ENCODE measurements around the gene CABP1.

Gene CABP1

GRCh38 chr12:120690978-120691377 is 50.6 kb downstream of the CABP1 start:
- no peak for DNase-seq (ENCODE audit: extremely low read depth in 1 of 2, low read depth in 1 of 2)

- no peak for DNase-seq (ENCODE audit: extremely low read depth in 1 of 2, low read depth in 1 of 2)
Measured at GRCh38 chr12:120692524-120693033, 52.2 kb downstream of the CABP1 start.

- DNase-seq (ENCODE audit: extremely low read depth in 1 of 2, low read depth in 1 of 2) = no peak
Measured at GRCh38 chr12:120693848-120694247, 53.4 kb downstream of the CABP1 start.

- DNase-seq (ENCODE audit: extremely low read depth in 1 of 2, low read depth in 1 of 2) = no peak
Measured at GRCh38 chr12:120696626-120697025, 56.2 kb downstream of the CABP1 start.

GRCh38 chr12:120697344-120697743 is 56.9 kb downstream of the CABP1 start:
- DNase-seq (ENCODE audit: extremely low read depth in 1 of 2, low read depth in 1 of 2) = no peak

GRCh38 chr12:120698665-120699064 is 58.2 kb downstream of the CABP1 start:
- no peak for DNase-seq (ENCODE audit: extremely low read depth in 1 of 2, low read depth in 1 of 2)

DNA sequence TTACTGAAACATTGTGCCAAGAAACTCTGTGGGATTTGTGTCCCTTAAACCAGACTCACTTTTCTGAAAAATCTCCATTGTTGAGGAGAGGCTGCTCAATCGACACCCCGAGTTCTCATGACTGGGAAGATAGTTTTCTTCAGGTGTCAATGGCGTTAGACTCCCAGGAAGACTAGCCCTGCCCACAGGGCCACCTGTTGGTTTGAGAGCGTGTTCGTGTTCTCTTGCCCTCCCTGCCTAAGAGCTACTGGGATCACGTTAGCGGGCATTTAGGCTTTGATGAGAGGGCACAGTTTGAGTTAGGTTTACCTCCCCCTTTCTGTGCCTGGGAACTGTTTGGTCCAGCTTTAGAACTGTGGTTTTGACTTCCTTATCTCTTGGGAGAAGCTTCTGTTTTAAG is 59.1 kb downstream of the CABP1 start:
- DNase-seq (ENCODE audit: extremely low read depth in 1 of 2, low read depth in 1 of 2) = no peak

GRCh38 chr12:120700886-120701285 is 60.5 kb downstream of the CABP1 start:
- DNase-seq (ENCODE audit: extremely low read depth in 1 of 2, low read depth in 1 of 2) = no peak

- DNase-seq (ENCODE audit: extremely low read depth in 1 of 2, low read depth in 1 of 2) = no peak
Measured at GRCh38 chr12:120702637-120703036, 62.2 kb downstream of the CABP1 start.

DNA sequence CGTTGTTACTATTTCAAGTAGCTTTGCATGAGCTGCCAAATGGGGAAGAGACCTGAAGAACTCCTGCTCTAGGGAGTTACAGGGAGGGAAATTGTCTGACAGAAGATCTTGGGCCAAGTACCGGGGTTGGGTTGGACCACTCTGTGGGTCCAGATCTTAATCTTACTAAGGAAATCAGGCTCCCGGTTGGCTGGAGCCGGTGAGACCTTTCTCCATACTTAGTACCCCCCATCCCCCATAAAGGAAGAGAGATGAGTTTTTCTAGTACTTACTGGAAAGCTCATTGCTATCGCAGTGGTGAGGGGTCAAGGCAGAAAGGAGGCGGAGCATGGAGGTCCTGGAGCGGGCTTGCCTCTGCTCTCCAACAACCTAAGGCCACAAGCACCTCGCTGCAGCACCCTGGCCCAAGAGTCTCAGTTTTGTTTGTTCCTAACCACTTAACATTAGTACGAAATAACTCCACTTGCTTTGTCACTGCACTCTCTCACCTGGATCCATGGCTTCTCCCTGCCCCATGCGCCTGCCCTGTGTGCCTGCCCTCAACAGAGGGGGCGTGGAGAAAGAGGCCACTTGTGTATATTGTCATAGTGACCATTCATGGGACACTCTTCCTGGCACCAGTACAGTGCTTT is 63.0 kb downstream of the CABP1 start:
- DNase-seq (ENCODE audit: extremely low read depth in 1 of 2, low read depth in 1 of 2) = no peak

DNA sequence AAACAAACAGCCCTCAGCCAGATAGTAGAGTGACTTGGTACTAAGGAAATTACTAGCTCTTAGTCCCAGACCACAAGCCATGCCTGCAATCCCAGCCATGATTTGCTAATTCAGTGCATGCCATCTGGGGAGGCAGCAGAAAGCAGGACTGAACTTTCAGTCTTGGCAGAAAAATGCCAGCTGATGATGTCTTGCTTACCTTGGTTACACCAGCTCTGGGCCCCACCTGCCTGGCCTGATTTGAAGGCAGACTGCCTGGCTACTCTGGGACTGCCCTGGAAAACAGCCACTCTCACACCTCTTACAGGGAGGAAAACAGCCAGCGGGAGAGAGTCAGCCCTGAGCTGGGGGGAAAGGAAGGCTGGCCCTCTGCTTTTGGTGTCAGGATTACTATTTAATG is 65.2 kb downstream of the CABP1 start:
- DNase-seq (ENCODE audit: extremely low read depth in 1 of 2, low read depth in 1 of 2) = no peak

DNA sequence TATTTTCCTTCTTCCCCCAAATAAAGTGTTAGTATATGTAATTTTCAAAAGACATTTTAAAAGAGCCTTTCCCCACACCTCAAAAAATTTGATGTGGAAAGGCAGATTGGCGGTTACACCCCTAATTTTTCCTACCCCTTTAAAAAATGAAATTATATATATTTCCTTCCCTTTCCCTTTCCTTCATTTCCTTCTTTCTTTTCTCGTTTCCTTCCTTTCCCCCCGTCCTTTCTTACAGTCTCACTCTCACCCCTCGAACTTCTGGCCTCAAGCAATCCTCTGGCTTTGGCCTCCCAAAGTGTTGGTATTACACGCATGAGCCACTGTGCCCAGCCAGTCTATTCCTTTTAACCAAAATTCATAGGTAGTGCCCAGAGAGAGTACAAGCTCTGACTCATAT is 65.6 kb downstream of the CABP1 start:
- no peak for DNase-seq (ENCODE audit: extremely low read depth in 1 of 2, low read depth in 1 of 2)

DNA sequence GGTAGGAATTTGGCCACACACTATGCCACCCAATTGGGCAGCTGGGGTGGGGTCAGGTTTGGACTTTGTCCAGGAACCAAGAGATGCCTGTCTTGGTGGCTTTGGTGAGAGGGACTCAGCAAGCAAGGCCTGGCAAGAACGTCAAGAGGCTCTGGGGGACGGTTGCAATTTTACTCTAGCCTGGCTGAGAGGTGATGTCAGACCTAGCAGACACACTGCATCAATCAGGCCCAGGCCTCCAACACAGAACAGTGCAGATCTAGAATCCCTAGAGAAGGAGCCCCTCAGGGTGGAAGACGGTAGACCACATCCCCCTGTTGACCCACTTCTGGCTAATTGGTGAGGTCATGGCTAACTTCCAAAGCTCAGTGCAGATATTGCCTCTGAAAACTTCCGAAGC is 68.2 kb downstream of the CABP1 start:
- DNase-seq (ENCODE audit: extremely low read depth in 1 of 2, low read depth in 1 of 2) = no peak

- peak in 1 of 2 donors; percentile 53 for DNase-seq (ENCODE audit: extremely low read depth in 1 of 2, low read depth in 1 of 2)
Measured at GRCh38 chr12:120710031-120710804, 69.8 kb downstream of the CABP1 start, which contains the start of gene UNC119B. UNC119B (plus strand) TSS chr12:120710458; CDS start chr12:120710475, 17 bp downstream.

DNA sequence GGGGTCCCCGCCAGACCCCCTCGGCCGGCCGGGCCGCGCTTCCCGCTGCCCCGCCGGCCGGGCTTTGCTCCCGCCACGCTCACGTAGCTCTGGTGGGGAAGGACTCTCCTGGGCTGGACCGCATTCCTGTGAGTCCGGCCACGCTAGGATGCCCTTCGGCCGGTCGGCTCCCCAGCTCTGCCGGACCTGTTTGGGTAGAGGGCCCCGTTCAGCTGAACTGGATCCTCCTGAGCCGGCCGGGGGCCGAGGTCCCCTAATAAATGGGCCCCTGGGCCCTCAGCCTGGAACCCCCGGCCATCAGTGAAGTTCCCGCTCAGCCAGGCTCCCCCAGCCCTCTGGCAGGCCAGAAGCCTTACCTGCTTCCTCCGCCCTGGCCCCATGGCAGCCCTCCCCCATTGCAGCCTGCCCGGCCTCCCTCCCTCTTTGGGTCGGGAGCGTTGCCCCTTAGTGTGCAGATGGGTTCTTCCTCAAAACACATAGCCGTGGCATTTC is 70.4 kb downstream of the CABP1 start:
- no peak for DNase-seq (ENCODE audit: extremely low read depth in 1 of 2, low read depth in 1 of 2)

DNA sequence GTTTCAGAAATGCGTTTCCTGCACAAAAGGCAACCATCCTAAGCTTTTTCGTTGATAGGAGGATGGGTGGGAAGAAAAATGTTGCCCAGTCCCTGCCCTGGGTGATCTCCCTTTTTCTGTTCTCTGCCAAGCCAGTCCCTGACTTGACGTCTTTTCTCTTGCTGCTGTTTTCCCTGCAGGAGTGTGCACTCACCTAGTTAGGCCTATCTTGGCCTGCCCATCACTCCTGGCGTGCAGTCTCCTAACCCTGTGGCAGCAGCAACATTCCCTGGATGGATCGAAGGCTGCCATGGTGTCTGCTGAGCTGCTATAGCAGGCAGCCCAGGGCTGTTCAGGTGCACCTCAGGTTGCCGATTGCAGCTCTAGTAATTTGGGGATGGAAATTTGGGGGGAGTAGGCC is 71.0 kb downstream of the CABP1 start:
- no peak for DNase-seq (ENCODE audit: extremely low read depth in 1 of 2, low read depth in 1 of 2)

DNA sequence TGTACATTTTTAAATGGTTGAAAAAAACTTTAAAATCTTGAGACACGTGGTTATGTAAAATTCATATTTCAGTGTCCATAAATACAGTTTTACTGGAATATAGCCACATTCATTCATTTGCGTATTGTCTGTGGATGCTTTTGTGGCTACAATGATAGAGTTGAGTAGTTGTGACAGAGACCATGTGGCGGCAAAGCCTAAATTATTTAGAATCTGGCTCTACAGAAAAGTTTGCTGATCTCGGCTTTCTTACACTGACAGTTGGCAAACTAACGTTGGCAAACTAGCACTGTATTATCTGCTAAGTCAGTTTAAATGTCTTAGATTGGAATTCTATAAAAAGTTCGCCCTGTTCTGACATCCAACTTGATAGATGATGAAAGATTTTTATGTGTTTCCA is 72.2 kb downstream of the CABP1 start:
- no peak for DNase-seq (ENCODE audit: extremely low read depth in 1 of 2, low read depth in 1 of 2)

- peak in 1 of 2 donors; percentile 63 for DNase-seq (ENCODE audit: extremely low read depth in 1 of 2, low read depth in 1 of 2)
Measured at GRCh38 chr12:120713861-120714482, 73.5 kb downstream of the CABP1 start.
